Tibial nerve (tissue), 4 donors: ENCODE measurements around the gene IKZF4. TPM values are rescaled to one million over a fixed set of nuclear protein-coding genes. Genes with fewer than 3 reads are reported as not detected.
"Not testable (repeated sequence)": the region's sequence is repeated elsewhere in the genome, so short reads cannot be mapped to it uniquely, and the experiment has no call there.

ENCODE experiments used
- DNase-seq, 2 donors: peaks; one replicate each; pipeline ENCODE4 v3.0.0-alpha.2; 2019; ENCODE audit warnings: low spot score in 2 of 2
- H3K27ac ChIP-seq, 4 donors: fragments of 200-600 bp; sonication (generic) in 3 of 4; one replicate each; pipeline ENCODE4 v1.5.1; 2017 to 2019; ENCODE audit warnings: mild to moderate bottlenecking in 1 of 4
- H3K27me3 ChIP-seq, 2 donors: fragments of 200-600 bp; sonication (generic) in 1 of 2; one replicate each; pipeline versions ENCODE4 v1.5.1 to v1.6.0; 2017 to 2019
- H3K36me3 ChIP-seq, 3 donors: fragments of 200-600 bp; sonication (generic); one replicate each; pipeline ENCODE4 v1.5.1; 2018 to 2019
- H3K4me1 ChIP-seq, 4 donors: fragments of 200-600 bp; sonication (generic) in 3 of 4; one replicate each; pipeline ENCODE4 v1.5.1; 2017 to 2019
- H3K4me3 ChIP-seq, 4 donors: fragments of 200-600 bp; sonication (generic) in 3 of 4; one replicate each; pipeline ENCODE4 v1.5.1; 2017 to 2019; ENCODE audit warnings: mild to moderate bottlenecking in 1 of 4, moderate library complexity in 1 of 4
- H3K9me3 ChIP-seq, 4 donors: fragments of 200-600 bp; sonication (generic) in 3 of 4; one replicate each; pipeline ENCODE4 v1.5.1; 2017 to 2019
- CTCF ChIP-seq, 5 experiments: fragments of 200-600 bp in 3 of 5; fragments of 450-650 bp in 2 of 5; sonication (generic) in 3 of 5; IDR thresholded peaks; one replicate each; pipeline ENCODE4 v1.5.1; 2016 to 2019; ENCODE audit warnings: antibody characterized with exemption in 5 of 5, mild to moderate bottlenecking in 3 of 5, moderate library complexity in 2 of 5
- EP300 ChIP-seq, 2 donors: sonication (generic); formaldehyde crosslinking; IDR thresholded peaks; one replicate each; pipeline ENCODE4 v1.6.1; 2017; ENCODE audit warnings: antibody characterized with exemption in 2 of 2, mild to moderate bottlenecking in 1 of 2
- POLR2A ChIP-seq, 2 donors: fragments of 450-650 bp; IDR thresholded peaks; one replicate each; pipeline ENCODE4 v1.6.1; 2017; ENCODE audit warnings: antibody characterized with exemption in 2 of 2, mild to moderate bottlenecking in 2 of 2, moderate library complexity in 2 of 2
- WGBS, 2 donors: methylation state at CpG; one replicate each; pipeline ENCODE4 v1.1.5; 2018; 5-methylcytosine and 5-hydroxymethylcytosine counted together
- total RNA-seq, 4 donors: library from RNA; depleted of rRNA; stranded (reverse); fragments of >200 nt; gene quantifications; one replicate each; pipeline ENCODE4 v1.1.0, GENCODE V29; 2016

The IKZF4 gene
- total RNA-seq, 4 donors from 2014 or later = 3.8 to 9.6 (median 6.4) TPM

- 0% methylated on average over 38 to 39 of the region's 39 CpGs for WGBS, 2 donors
- Histone ChIP-seq H3K36me3 (peaks cover 0 to 22% (median 0%) of the 10 kb centered on the region in 3 donors), H3K27me3 (no peaks in the 10 kb centered on the region), H3K9me3 (no peaks in the 10 kb centered on the region), H3K27ac (peak within 1 kb of the TSS; percentile 95 to 97 (median 96)), H3K4me1 (peaks cover 0 to 44% (median 6%) of the 10 kb centered on the region in 4 donors), H3K4me3 (peak within 1 kb of the TSS; percentile 81 to 99 (median 90))
- peak; percentile 99 for DNase-seq
- TF ChIP-seq CTCF (IDR thresholded peaks at IDR 0.05) (peak in 4 of 5 experiments; percentile 20 to 77 (median 64)), POLR2A (IDR thresholded peaks at IDR 0.05) (peak; percentile 89 to 97), EP300 (IDR thresholded peaks at IDR 0.05) (peak; percentile 65 to 96)
These were observed 47.1 kb upstream of the IKZF4 start, which contains the start of gene RAB5B for GRCh38 chr12:55973599-55974307. TSS of gene RAB5B (plus strand) at chr12:55974078. CDS start at chr12:55986961, 12,883 bp downstream.

- no peaks in the 10 kb centered on the region for H3K27me3 ChIP-seq
- peaks cover 0 to 44% (median 6%) of the 10 kb centered on the region in 4 donors for H3K4me1 ChIP-seq
- DNase-seq = no peak
- peaks cover 0 to 26% (median 0%) of the 10 kb centered on the region in 3 donors for H3K36me3 ChIP-seq
- peak overlapping the region; percentile 95 to 97 (median 96) for H3K27ac ChIP-seq
- peak overlapping the region; percentile 81 to 99 (median 90) for H3K4me3 ChIP-seq
- WGBS, 2 donors = 0% methylated on average over 15 of the region's 15 CpGs
- H3K9me3 ChIP-seq = no peaks in the 10 kb centered on the region
- TF ChIP-seq POLR2A (IDR thresholded peaks at IDR 0.05) = no peak
- TF ChIP-seq CTCF (IDR thresholded peaks at IDR 0.05) = no peak
- no peak for TF ChIP-seq EP300 (IDR thresholded peaks at IDR 0.05)
These were observed 46.5 kb upstream of the IKZF4 start for GRCh38 chr12:55974308-55974730.

- no peaks in the 10 kb centered on the region for H3K9me3 ChIP-seq
- WGBS, 2 donors = 94 to 97% methylated on average over 7 of the region's 7 CpGs
- no peak overlapping the region for H3K4me3 ChIP-seq
- peaks cover 0 to 32% (median 0%) of the 10 kb centered on the region in 3 donors for H3K36me3 ChIP-seq
- TF ChIP-seq CTCF (IDR thresholded peaks at IDR 0.05) (no peak), EP300 (IDR thresholded peaks at IDR 0.05) (no peak), POLR2A (IDR thresholded peaks at IDR 0.05) (no peak)
- H3K27ac ChIP-seq = no peak overlapping the region
- DNase-seq = no peak
- no peaks in the 10 kb centered on the region for H3K27me3 ChIP-seq
- H3K4me1 ChIP-seq = peaks cover 0 to 38% (median 6%) of the 10 kb centered on the region in 4 donors
These were observed 42.5 kb upstream of the IKZF4 start for GRCh38 chr12:55978393-55978792.

- Histone ChIP-seq H3K36me3 (peaks cover 0 to 36% (median 0%) of the 10 kb centered on the region in 3 donors), H3K27me3 (no peaks in the 10 kb centered on the region), H3K9me3 (no peaks in the 10 kb centered on the region), H3K4me3 (no peak overlapping the region), H3K27ac (no peak overlapping the region), H3K4me1 (peaks cover 0 to 38% (median 6%) of the 10 kb centered on the region in 4 donors)
- WGBS, 2 donors = 90 to 93% methylated on average over 3 of the region's 3 CpGs
- no peak for TF ChIP-seq EP300 (IDR thresholded peaks at IDR 0.05)
- TF ChIP-seq CTCF (IDR thresholded peaks at IDR 0.05) = no peak
- no peak for TF ChIP-seq POLR2A (IDR thresholded peaks at IDR 0.05)
- DNase-seq = no peak
These were observed 41.8 kb upstream of the IKZF4 start for GRCh38 chr12:55979069-55979468.

GRCh38 chr12:55981882-55982281, 39.0 kb upstream of the IKZF4 start:
- DNase-seq, H3K9me3 ChIP-seq, H3K27me3 ChIP-seq, H3K4me3 ChIP-seq, H3K27ac ChIP-seq: not testable (repeated sequence)
- Histone ChIP-seq H3K4me1 (peaks cover 0 to 13% (median 0%) of the 10 kb centered on the region in 4 donors), H3K36me3 (peaks cover 0 to 63% (median 0%) of the 10 kb centered on the region in 3 donors)
- WGBS, 2 donors = 66 to 80% methylated on average over 5 of the region's 5 CpGs
